ENCODE results near the gene HYDIN.
"Not testable (repeated sequence)": the region's sequence is repeated elsewhere in the genome, so short reads cannot be mapped to it uniquely, and the experiment has no call there.

- not testable (repeated sequence) for TF ChIP-seq CTCF (conservative IDR thresholded peaks at IDR 0.05); ZFX (IDR thresholded peaks at IDR 0.05)
These were observed 234.7 kb downstream of the HYDIN start for GRCh38 chr16:70995799-70996198.
